Activated CD4-positive, alpha-beta T cell treated with anti-CD3 and anti-CD28 coated beads, Interleukin-2, amount 50 U/mL, for 48 hours (primary cell): Measurements from ENCODE around the gene PDE9A.

Experiments used
- DNase-seq, 2 experiments: peaks; one replicate each; pipeline ENCODE4 v3.0.0-alpha.2; 2020

The PDE9A gene

GRCh38 chr21:42760361-42760950, 107.0 kb downstream of the PDE9A start:
- DNase-seq: no peak

- no peak for DNase-seq
Measured at GRCh38 chr21:42760951-42761751, 107.7 kb downstream of the PDE9A start.

- DNase-seq: no peak
Measured at GRCh38 chr21:42761776-42762335, 108.4 kb downstream of the PDE9A start.

- DNase-seq: no peak
Measured at GRCh38 chr21:42763581-42764442, 110.4 kb downstream of the PDE9A start.

GRCh38 chr21:42764443-42764760, 111.0 kb downstream of the PDE9A start:
- DNase-seq: no peak

GRCh38 chr21:42764883-42765282, 111.5 kb downstream of the PDE9A start:
- no peak for DNase-seq

- DNase-seq: no peak
Measured at GRCh38 chr21:42765656-42766055, 112.2 kb downstream of the PDE9A start.

- no peak for DNase-seq
Measured at GRCh38 chr21:42766739-42767560, 113.5 kb downstream of the PDE9A start.

GRCh38 chr21:42767561-42767835, 114.1 kb downstream of the PDE9A start:
- DNase-seq: no peak

- no peak for DNase-seq
Measured at GRCh38 chr21:42768324-42769121, 115.1 kb downstream of the PDE9A start.

GRCh38 chr21:42769183-42769819, 115.9 kb downstream of the PDE9A start:
- no peak for DNase-seq

GRCh38 chr21:42769820-42770716, 116.6 kb downstream of the PDE9A start:
- no peak for DNase-seq

GRCh38 chr21:42770717-42771502, 117.5 kb downstream of the PDE9A start:
- no peak for DNase-seq

- no peak for DNase-seq
Measured at GRCh38 chr21:42771503-42771805, 118.0 kb downstream of the PDE9A start.

GRCh38 chr21:42775123-42775522, 121.7 kb downstream of the PDE9A start:
- no peak for DNase-seq

GRCh38 chr21:42775891-42776290, 122.5 kb downstream of the PDE9A start:
- no peak for DNase-seq

GRCh38 chr21:42777064-42777756, 123.8 kb downstream of the PDE9A start:
- DNase-seq: no peak

- DNase-seq: no peak
Measured at GRCh38 chr21:42777757-42778344, 124.4 kb downstream of the PDE9A start.

- DNase-seq: no peak
Measured at GRCh38 chr21:42779431-42779861, 126.0 kb downstream of the PDE9A start.
